Calu3 (cell line): ENCODE data around the gene RPS6KA6. TPM values are rescaled to one million over a fixed set of nuclear protein-coding genes. Genes with fewer than 3 reads are reported as not detected.

Source experiments
- BruUV-seq: library from RNA; stranded (reverse); fragments of 400-500 nt; replicated peaks from 2 replicates; lab custom pipeline; 2021; lab: Mats Ljungman, UMichigan
- CTCF ChIA-PET: fragments of 300-600 bp; sonication (Branson Sonifier 250); formaldehyde crosslinking; loops from one replicate; lab custom pipeline; 2022; ENCODE audit warnings: antibody characterized with exemption; lab: Charles Lee
- DNase-seq: peaks from one replicate; pipeline ENCODE4 v3.0.0; 2022
- H3K27ac Mint-ChIP-seq: one replicate; pipeline ENCODE4 v1.8.0; 2022; ENCODE audit warnings: mixed read lengths; ENCODE audit not compliant: unreplicated experiment
- H3K27me3 Mint-ChIP-seq: one replicate; pipeline ENCODE4 v1.8.0; 2022; ENCODE audit warnings: mixed read lengths; ENCODE audit not compliant: unreplicated experiment
- H3K36me3 Mint-ChIP-seq: one replicate; pipeline ENCODE4 v1.8.0; 2022; ENCODE audit warnings: mild to moderate bottlenecking, moderate library complexity, mixed read lengths; ENCODE audit not compliant: insufficient read depth, unreplicated experiment
- H3K4me1 Mint-ChIP-seq: one replicate; pipeline ENCODE4 v1.8.0; 2022; ENCODE audit warnings: mild to moderate bottlenecking, low read depth, mixed read lengths; ENCODE audit not compliant: unreplicated experiment
- H3K4me3 Mint-ChIP-seq: one replicate; pipeline ENCODE4 v1.8.0; 2022; ENCODE audit warnings: mild to moderate bottlenecking, low read depth, moderate library complexity, mixed read lengths; ENCODE audit not compliant: unreplicated experiment
- H3K9me3 Mint-ChIP-seq: one replicate; pipeline ENCODE4 v1.8.0; 2022; ENCODE audit warnings: low read depth, mixed read lengths; ENCODE audit not compliant: unreplicated experiment
- intact Hi-C: fragments of 100-400 bp; cut with micrococcal nuclease; formaldehyde crosslinking; loops from one replicate; pipeline ENCODE4 v1.10.0; 2022; ENCODE audit not compliant: unreplicated experiment
- total RNA-seq: library from RNA; stranded (reverse); gene quantifications from 2 replicates; pipeline ENCODE4 v1.2.3, GENCODE V29; 2022
- TF ChIP-seq, protein P1 (sequence below): fragments of 200-600 bp; IDR thresholded peaks from one replicate; pipeline ENCODE4 v1.8.0; 2022; ENCODE audit warnings: antibody characterized with exemption; ENCODE audit not compliant: unreplicated experiment

The RPS6KA6 gene
- total RNA-seq, 1 experiment from 2014 or later, result 3.8 TPM

DNA sequence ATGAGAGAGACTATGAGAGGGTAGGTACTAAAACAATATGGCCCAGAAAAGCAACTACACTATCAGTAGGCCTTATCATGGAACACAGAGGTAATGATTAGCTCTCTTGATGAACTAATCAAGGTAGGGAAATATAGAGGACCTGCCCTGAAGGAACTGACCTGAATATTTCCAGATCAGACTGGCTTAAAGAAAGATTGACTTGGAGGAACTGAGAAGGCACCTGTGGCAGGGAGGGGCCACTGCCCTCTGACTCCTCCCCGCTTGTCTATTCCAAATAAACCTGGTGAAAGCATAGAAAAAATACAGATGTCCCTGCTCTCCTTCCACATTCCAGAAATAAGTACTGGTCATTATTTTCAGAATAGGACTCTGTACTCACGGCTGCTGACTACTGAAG is 5.5 kb downstream of the RPS6KA6 start:
- BruUV-seq, result no TSS peak
- H3K27me3 Mint-ChIP-seq, result no peaks in the 10 kb centered on the region
- H3K27ac Mint-ChIP-seq, result no peak overlapping the region
- H3K4me1 Mint-ChIP-seq, result no peaks in the 10 kb centered on the region
- no peaks in the 10 kb centered on the region for H3K9me3 Mint-ChIP-seq
- TF ChIP-seq, protein P1, sequence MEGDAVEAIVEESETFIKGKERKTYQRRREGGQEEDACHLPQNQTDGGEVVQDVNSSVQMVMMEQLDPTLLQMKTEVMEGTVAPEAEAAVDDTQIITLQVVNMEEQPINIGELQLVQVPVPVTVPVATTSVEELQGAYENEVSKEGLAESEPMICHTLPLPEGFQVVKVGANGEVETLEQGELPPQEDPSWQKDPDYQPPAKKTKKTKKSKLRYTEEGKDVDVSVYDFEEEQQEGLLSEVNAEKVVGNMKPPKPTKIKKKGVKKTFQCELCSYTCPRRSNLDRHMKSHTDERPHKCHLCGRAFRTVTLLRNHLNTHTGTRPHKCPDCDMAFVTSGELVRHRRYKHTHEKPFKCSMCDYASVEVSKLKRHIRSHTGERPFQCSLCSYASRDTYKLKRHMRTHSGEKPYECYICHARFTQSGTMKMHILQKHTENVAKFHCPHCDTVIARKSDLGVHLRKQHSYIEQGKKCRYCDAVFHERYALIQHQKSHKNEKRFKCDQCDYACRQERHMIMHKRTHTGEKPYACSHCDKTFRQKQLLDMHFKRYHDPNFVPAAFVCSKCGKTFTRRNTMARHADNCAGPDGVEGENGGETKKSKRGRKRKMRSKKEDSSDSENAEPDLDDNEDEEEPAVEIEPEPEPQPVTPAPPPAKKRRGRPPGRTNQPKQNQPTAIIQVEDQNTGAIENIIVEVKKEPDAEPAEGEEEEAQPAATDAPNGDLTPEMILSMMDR, result no peak
- no peak for DNase-seq
- intact Hi-C loops, result no loop called here
- peaks cover 6% of the 10 kb centered on the region for H3K36me3 Mint-ChIP-seq
- H3K4me3 Mint-ChIP-seq, result no peak overlapping the region
- CTCF ChIA-PET, result no interaction called here

DNA sequence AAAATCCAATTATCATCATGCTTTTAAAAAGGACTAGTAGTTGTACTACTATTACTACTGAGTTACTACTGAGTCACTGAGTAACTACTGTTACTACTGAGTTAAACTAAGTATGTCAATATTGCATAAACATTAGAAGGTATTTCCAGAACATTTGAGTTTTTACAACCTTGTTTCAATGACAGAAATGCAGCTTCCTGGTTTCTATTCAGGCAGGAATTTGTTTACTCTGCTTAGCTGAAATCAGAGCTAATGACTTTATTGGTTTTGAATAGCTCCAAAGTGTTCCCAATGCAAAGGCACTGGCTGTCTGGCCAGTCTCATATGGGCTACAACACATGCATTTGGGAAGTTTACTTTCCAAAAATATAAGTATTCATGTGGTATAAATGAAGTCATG is 12.0 kb downstream of the RPS6KA6 start:
- DNase-seq, result no peak
- Mint-ChIP-seq H3K27ac (no peak overlapping the region), H3K27me3 (no peaks in the 10 kb centered on the region), H3K9me3 (no peaks in the 10 kb centered on the region), H3K4me1 (no peaks in the 10 kb centered on the region), H3K4me3 (no peak overlapping the region), H3K36me3 (no peaks in the 10 kb centered on the region)
- CTCF ChIA-PET, result no interaction called here
- intact Hi-C loops, result no loop called here
- BruUV-seq, result no TSS peak
- TF ChIP-seq, protein P1, result no peak

DNA sequence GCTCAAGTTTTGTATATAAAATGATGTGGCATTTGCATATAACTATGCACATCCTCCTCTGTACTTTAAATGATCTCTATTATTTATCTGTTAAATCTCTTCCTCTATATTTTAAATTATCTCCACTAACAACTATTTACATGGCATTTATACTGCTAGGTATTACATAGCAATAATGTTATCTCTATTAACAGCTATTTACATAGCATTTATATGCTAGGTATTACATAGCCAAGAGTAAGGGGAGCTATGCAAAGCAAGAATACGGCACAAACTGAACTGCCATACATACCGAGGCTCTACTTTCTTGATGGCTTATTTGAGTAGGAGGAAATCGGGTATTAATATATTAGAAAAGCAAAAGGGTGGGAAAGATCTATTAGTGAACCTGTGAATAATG is 12.7 kb downstream of the RPS6KA6 start:
- Mint-ChIP-seq H3K27ac (no peak overlapping the region), H3K4me3 (no peak overlapping the region), H3K36me3 (no peaks in the 10 kb centered on the region), H3K27me3 (no peaks in the 10 kb centered on the region), H3K4me1 (no peaks in the 10 kb centered on the region), H3K9me3 (no peaks in the 10 kb centered on the region)
- CTCF ChIA-PET, result no interaction called here
- DNase-seq, result no peak
- TF ChIP-seq, protein P1, result no peak
- intact Hi-C loops, result no loop called here
- no TSS peak for BruUV-seq

DNA sequence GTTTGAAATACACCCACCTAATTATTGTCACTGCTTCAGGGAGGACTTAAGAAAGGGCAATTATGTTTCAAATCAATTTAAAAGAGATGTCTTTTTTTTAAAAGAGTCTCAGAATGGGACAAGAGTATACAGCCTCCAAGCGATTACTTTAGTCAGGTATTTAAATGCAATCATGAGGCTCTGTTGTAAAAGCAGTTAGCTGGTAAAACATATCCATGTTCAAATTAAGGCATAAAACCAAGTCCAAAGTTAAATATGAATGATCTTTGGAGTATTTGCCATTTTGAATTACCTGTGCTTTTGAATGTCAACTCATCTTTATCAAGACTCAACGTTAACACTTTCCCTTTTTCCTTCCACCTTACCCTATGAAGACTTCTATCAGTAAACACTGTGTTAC is 13.7 kb downstream of the RPS6KA6 start:
- intact Hi-C loops, result no loop called here
- H3K4me1 Mint-ChIP-seq, result no peaks in the 10 kb centered on the region
- no peaks in the 10 kb centered on the region for H3K9me3 Mint-ChIP-seq
- H3K27me3 Mint-ChIP-seq, result no peaks in the 10 kb centered on the region
- no peak for DNase-seq
- no peak overlapping the region for H3K27ac Mint-ChIP-seq
- CTCF ChIA-PET, result no interaction called here
- BruUV-seq, result no TSS peak
- TF ChIP-seq, protein P1, result no peak
- H3K4me3 Mint-ChIP-seq, result no peak overlapping the region
- no peaks in the 10 kb centered on the region for H3K36me3 Mint-ChIP-seq
